Kidney (tissue), 14 donors: ENCODE results near the gene LUZP2. TPM values are rescaled to one million over a fixed set of nuclear protein-coding genes. Genes with fewer than 3 reads are reported as not detected.

Experiments
- DNase-seq, 5 donors: peaks; one replicate each; pipeline ENCODE4 v3.0.0-alpha.2; 2013 to 2020
- FAIRE-seq: peaks from 2 replicates; lab custom pipeline; 2012; peaks lifted over from hg19 to GRCh38; lab: Jason Lieb, UNC
- H3K27ac ChIP-seq, 2 donors: one replicate each; pipeline ENCODE4 v1.7.0; 2013; ENCODE audit warnings: low read depth in 2 of 2, low read length in 2 of 2, inconsistent platforms in 1 of 2
- H3K27me3 ChIP-seq: one replicate; pipeline ENCODE4 v1.7.1; 2013; ENCODE audit warnings: low read length, inconsistent platforms; ENCODE audit not compliant: control insufficient read depth, insufficient read depth
- H3K36me3 ChIP-seq, 3 donors: one replicate each; pipeline versions ENCODE4 v1.7.0 to v1.7.1; 2013; ENCODE audit warnings: low read length in 3 of 3, control low read depth in 1 of 3, inconsistent platforms in 1 of 3; ENCODE audit not compliant: insufficient read depth in 3 of 3, control insufficient read depth in 2 of 3
- H3K4me1 ChIP-seq, 3 donors: one replicate each; pipeline versions ENCODE4 v1.7.0 to v1.7.1; 2013; ENCODE audit warnings: low read length in 3 of 3, inconsistent platforms in 1 of 3, low read depth in 1 of 3; ENCODE audit not compliant: control insufficient read depth in 2 of 3, insufficient read depth in 2 of 3
- H3K4me3 ChIP-seq, 3 donors: one replicate each; pipeline versions ENCODE4 v1.7.0 to v1.8.1; 2013; ENCODE audit warnings: low read length in 3 of 3, control low read depth in 1 of 3, inconsistent platforms in 1 of 3
- H3K9ac ChIP-seq, 3 donors: one replicate each; pipeline versions ENCODE4 v1.7.0 to v1.7.1; 2013; ENCODE audit warnings: low read length in 3 of 3, control low read depth in 1 of 3, inconsistent platforms in 1 of 3
- H3K9me3 ChIP-seq, 3 donors: one replicate each; pipeline versions ENCODE4 v1.7.0 to v1.7.1; 2013; ENCODE audit warnings: low read length in 3 of 3, control low read depth in 1 of 3, inconsistent platforms in 1 of 3; ENCODE audit not compliant: control insufficient read depth in 2 of 3, insufficient read depth in 1 of 3
- intact Hi-C: fragments of 100-400 bp; cut with DNase I; formaldehyde crosslinking; loops from one replicate; pipeline ENCODE4 v1.11.1; 2022
- polyA plus RNA-seq: library from polyadenylated mRNA; stranded (reverse); fragments of 350-450 nt; fragmentation: Illumina TruSeq; extraction: RNeasy Lipid Tissue Mini Kit (QIAGEN cat#74804); gene quantifications from one replicate; pipeline ENCODE4 v1.2.3, GENCODE V29; 2014; ENCODE audit warnings: low read depth, low replicate concordance; ENCODE audit not compliant: insufficient read depth
- total RNA-seq: library from RNA; stranded (reverse); fragmentation: NEBNext Ultra II Directional; extraction: Animal tissue kit (Norgen Biotek cat#: 25700); gene quantifications from one replicate; pipeline ENCODE4 v1.2.1, GENCODE V29; 2021
- TF ChIP-seq, protein P1 (sequence below): IDR thresholded peaks from 3 replicates; pipeline ENCODE4 v1.5.1; 2012; ENCODE audit warnings: mild to moderate bottlenecking, moderate library complexity, borderline replicate concordance; ENCODE audit not compliant: insufficient read depth; ENCODE audit errors: extremely low read depth
- donor health status: control.
- donor health status: control.
- donor health status: control.
- donor health status: control.
- donor health status: control.
- donor health status: DM: yes; HTN: yes; CAD: no.
- donor health status: Normal renal cell carcinoma (clear cell type).

The LUZP2 gene
- total and polyA plus RNA-seq, 2 donors from 2014 or later: 0.19 TPM; not detected in 1

GRCh38 chr11:24848857-24849256 lies 352.0 kb downstream of the LUZP2 start:
- no peaks in the 10 kb centered on the region for H3K9me3 ChIP-seq
- no peaks in the 10 kb centered on the region for H3K36me3 ChIP-seq
- H3K27ac ChIP-seq: no peak overlapping the region
- TF ChIP-seq, protein P1, sequence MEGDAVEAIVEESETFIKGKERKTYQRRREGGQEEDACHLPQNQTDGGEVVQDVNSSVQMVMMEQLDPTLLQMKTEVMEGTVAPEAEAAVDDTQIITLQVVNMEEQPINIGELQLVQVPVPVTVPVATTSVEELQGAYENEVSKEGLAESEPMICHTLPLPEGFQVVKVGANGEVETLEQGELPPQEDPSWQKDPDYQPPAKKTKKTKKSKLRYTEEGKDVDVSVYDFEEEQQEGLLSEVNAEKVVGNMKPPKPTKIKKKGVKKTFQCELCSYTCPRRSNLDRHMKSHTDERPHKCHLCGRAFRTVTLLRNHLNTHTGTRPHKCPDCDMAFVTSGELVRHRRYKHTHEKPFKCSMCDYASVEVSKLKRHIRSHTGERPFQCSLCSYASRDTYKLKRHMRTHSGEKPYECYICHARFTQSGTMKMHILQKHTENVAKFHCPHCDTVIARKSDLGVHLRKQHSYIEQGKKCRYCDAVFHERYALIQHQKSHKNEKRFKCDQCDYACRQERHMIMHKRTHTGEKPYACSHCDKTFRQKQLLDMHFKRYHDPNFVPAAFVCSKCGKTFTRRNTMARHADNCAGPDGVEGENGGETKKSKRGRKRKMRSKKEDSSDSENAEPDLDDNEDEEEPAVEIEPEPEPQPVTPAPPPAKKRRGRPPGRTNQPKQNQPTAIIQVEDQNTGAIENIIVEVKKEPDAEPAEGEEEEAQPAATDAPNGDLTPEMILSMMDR: no peak
- H3K4me1 ChIP-seq: no peaks in the 10 kb centered on the region
- H3K9ac ChIP-seq: no peak overlapping the region
- DNase-seq: no peak
- intact Hi-C loops: no loop called here
- H3K4me3 ChIP-seq: no peak overlapping the region
- no peaks in the 10 kb centered on the region for H3K27me3 ChIP-seq
- FAIRE-seq: no peak

GRCh38 chr11:24855951-24856350 lies 359.1 kb downstream of the LUZP2 start:
- no peaks in the 10 kb centered on the region for H3K9me3 ChIP-seq
- no peaks in the 10 kb centered on the region for H3K4me1 ChIP-seq
- H3K27ac ChIP-seq: no peak overlapping the region
- H3K27me3 ChIP-seq: no peaks in the 10 kb centered on the region
- no peaks in the 10 kb centered on the region for H3K36me3 ChIP-seq
- DNase-seq (no peak), FAIRE-seq (no peak)
- intact Hi-C loops: no loop called here
- H3K9ac ChIP-seq: no peak overlapping the region
- no peak overlapping the region for H3K4me3 ChIP-seq
- TF ChIP-seq, protein P1: no peak

DNA sequence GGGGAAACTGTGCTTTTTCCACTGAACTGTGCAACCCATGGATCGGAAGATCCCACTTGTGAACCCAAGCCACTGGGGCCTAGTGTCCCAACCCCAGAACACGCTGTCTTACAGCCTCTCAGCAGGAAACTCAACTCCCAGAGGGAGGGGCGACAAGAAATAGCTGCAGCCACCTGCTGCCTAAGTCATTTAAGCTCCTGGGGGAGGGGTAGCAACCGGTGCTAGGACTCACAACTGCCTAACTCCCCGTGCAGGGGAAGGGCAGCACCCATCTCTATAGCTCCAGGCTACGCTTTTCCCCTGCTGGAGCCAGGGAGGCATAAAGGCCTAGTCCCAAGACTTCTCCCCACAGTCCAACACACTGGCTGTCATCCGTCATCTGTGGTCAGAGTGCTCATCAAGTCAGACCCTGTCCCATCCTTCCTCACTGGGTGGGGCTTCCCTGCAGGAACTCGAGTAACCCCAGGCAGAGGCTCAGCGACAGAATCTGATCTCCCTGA lies 363.0 kb downstream of the LUZP2 start:
- no peak overlapping the region for H3K9ac ChIP-seq
- H3K27ac ChIP-seq: no peak overlapping the region
- no peak overlapping the region for H3K4me3 ChIP-seq
- H3K9me3 ChIP-seq: peaks cover 0 to 2% (median 0%) of the 10 kb centered on the region in 3 donors
- intact Hi-C loops: no loop called here
- TF ChIP-seq, protein P1: no peak
- no peaks in the 10 kb centered on the region for H3K36me3 ChIP-seq
- no peaks in the 10 kb centered on the region for H3K27me3 ChIP-seq
- no peak for DNase-seq
- H3K4me1 ChIP-seq: no peaks in the 10 kb centered on the region
- no peak for FAIRE-seq

- H3K36me3 ChIP-seq: no peaks in the 10 kb centered on the region
- FAIRE-seq: no peak
- no peak overlapping the region for H3K9ac ChIP-seq
- H3K4me1 ChIP-seq: no peaks in the 10 kb centered on the region
- H3K9me3 ChIP-seq: peaks cover 0 to 2% (median 0%) of the 10 kb centered on the region in 3 donors
- TF ChIP-seq, protein P1: no peak
- no peak overlapping the region for H3K4me3 ChIP-seq
- intact Hi-C loops: no loop called here
- no peak for DNase-seq
- H3K27me3 ChIP-seq: no peaks in the 10 kb centered on the region
- H3K27ac ChIP-seq: no peak overlapping the region
These were observed 364.6 kb downstream of the LUZP2 start for GRCh38 chr11:24861440-24861839.
